Muscle layer of colon (tissue), 2 donors: ENCODE results near the gene KLF1.

Experiments
- H3K27ac ChIP-seq: one replicate; pipeline ENCODE4 v1.7.0; 2013; ENCODE audit warnings: low read depth, mild to moderate bottlenecking, low read length, moderate library complexity
- H3K27me3 ChIP-seq, 2 donors: one replicate each; pipeline ENCODE4 v1.7.0; 2013; ENCODE audit warnings: low read length in 2 of 2, mild to moderate bottlenecking in 2 of 2; ENCODE audit not compliant: insufficient read depth in 2 of 2, control insufficient read depth in 1 of 2
- H3K36me3 ChIP-seq: one replicate; pipeline ENCODE4 v1.7.0; 2013; ENCODE audit warnings: mild to moderate bottlenecking, low read length; ENCODE audit not compliant: insufficient read depth
- H3K4me1 ChIP-seq: one replicate; pipeline ENCODE4 v1.7.0; 2013; ENCODE audit warnings: mild to moderate bottlenecking, low read length; ENCODE audit not compliant: insufficient read depth
- H3K4me3 ChIP-seq, 2 donors: one replicate each; pipeline ENCODE4 v1.7.0; 2013; ENCODE audit warnings: low read length in 2 of 2, low read depth in 1 of 2, mild to moderate bottlenecking in 1 of 2, moderate library complexity in 1 of 2
- H3K9ac ChIP-seq: one replicate; pipeline ENCODE4 v1.7.0; 2013; ENCODE audit warnings: low read length
- H3K9me3 ChIP-seq: one replicate; pipeline ENCODE4 v1.7.0; 2013; ENCODE audit warnings: mild to moderate bottlenecking, low read length
- donor health status: abdominal sarcoma.
- donor health status: Adenocarcinoma of cecum.

KLF1 gene

DNA sequence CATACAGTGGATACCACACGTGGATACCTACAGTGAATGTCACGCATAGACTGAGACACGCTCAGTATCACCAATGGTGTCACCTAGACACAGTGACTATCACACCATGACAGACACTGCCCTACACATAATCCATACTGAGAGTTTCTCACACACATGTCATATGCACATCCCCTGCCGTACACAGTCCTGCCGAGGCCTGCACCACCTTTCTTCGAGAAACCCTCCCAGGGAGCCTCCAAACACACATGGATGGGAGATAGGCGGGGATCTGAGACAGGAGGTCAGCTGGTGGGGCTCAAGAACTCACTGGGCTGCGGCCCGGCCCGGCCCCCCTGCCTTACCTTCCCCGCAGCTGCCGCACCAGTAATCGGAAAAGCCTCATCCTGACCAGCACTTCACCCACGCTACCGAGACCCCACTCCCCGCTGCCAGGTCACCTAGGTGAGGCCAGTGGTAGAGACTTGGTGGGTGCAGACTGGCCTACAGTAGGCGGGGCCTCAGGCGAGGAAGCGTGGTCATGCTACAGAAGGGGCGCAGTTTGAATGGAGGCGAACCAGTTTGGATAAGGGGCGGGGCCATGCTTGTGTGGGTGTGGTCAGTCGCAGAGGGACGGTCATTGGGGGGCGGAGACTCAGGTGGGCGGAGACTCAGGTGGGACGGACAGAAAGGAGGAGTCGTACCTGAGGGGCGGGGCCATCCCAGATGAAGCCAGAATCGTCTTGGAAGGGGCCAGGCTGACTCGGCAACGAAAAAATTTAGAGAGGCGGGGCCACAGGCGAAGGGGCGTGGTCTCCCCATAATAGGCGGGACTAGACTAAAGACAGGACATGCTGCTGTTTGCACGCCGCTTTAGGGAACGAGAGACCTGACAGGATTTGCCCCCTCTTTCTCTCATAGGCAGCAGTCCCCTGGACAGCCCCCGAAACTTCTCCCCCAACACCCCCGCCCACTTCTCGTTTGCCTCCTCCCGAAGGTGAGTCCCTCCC is 46.6 kb downstream of the KLF1 start:
- peaks cover 65 to 87% of the 10 kb centered on the region in 2 donors for H3K27me3 ChIP-seq
- no peak overlapping the region for H3K27ac ChIP-seq

DNA sequence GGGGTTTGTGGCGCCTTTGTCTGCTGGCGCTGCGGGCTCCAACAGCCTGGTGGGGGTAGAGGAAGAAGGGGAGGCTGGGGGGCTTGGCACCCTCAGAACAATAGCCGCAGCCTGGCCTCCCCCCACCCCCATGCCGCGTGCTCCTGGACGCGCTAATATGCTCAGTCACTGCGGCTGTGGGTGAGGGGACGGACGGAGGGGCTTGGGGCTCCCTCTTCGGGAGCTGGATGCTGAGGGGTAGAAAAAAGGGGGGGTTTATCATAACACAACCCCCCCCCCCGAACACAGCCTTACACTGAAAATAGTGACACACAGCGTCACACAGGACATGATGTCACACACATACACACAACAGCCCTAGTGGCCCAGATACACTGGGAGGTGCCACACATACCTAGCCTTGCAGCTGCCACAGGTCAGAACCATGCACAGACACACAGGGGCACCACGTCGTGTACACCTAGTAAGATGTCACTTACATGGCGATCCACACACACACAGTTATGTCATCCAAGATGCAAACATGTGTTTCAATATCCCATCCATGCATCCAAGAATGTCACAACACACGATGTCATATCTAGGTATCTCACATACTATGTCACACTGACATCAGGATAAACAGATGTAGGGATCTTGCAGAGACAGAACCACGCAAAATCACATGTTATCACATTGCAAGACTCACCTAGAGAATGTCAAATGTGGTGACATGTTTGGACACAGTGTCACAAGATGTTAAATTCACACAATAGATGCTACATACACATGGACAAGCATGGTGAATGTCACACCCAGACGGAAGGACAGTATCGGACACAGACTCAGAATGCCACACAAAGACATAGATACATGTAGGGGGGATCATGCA is 47.9 kb downstream of the KLF1 start:
- H3K27ac ChIP-seq, result no peak overlapping the region
- H3K9me3 ChIP-seq, result no peaks in the 10 kb centered on the region
- peaks cover 77 to 94% of the 10 kb centered on the region in 2 donors for H3K27me3 ChIP-seq
- H3K4me3 ChIP-seq, result no peak overlapping the region
- H3K4me1 ChIP-seq, result peaks cover 8% of the 10 kb centered on the region
- no peaks in the 10 kb centered on the region for H3K36me3 ChIP-seq
- H3K9ac ChIP-seq, result no peak overlapping the region

More for the DNA sequence above, 46.6 kb downstream of the KLF1 start:
- no peaks in the 10 kb centered on the region for H3K9me3 ChIP-seq
- H3K9ac ChIP-seq, result no peak overlapping the region
- no peak overlapping the region for H3K4me3 ChIP-seq
- peaks cover 8% of the 10 kb centered on the region for H3K4me1 ChIP-seq
- H3K36me3 ChIP-seq, result no peaks in the 10 kb centered on the region

DNA sequence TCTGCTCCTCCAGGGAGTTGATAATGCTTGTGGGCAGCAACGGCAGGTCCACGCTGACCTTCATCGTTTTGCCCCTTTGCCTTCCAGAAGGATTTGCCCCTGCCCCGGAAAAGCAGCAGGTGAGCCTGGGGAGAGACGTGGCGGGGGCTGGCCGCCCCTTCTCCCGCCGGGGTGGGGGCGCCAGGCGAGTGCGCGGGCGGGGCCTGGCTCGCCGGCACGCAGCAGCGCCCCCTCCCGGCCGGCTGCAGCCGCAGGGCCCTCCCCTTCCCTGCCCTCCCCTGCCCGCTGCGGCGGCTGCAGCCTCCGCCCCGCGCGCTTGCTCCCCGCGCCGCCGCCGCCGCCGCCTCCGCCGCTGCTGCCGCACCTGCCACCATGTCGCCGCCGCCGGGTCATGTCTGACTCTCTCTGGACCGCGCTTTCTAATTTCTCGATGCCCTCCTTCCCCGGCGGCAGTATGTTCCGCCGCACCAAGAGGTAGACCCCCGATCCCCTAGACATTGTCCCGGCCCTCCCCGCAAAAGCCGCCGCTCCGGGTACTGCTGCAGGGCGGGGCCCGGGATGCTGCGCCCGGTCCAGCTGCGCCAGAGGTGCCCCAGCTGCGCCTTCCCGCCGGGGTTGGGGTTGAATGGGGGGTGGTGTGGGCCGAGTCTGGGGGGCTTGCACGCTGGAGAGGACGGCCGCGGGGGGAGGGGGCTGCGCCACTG is 48.7 kb downstream of the KLF1 start, which contains the start of gene MAST1:
Gene MAST1, plus strand, starts transcription at position 334 of the 704 bp plus-strand sequence. Its CDS starts 58 bp downstream, at position 392.
- H3K27ac ChIP-seq, result no peak within 1 kb of the TSS
- H3K9me3 ChIP-seq, result no peaks in the 10 kb centered on the region
- H3K27me3 ChIP-seq, result peaks cover 79 to 92% of the 10 kb centered on the region in 2 donors
- peaks cover 9% of the 10 kb centered on the region for H3K4me1 ChIP-seq
- H3K36me3 ChIP-seq, result no peaks in the 10 kb centered on the region
- H3K9ac ChIP-seq, result no peak within 1 kb of the TSS
- no peak within 1 kb of the TSS for H3K4me3 ChIP-seq

DNA sequence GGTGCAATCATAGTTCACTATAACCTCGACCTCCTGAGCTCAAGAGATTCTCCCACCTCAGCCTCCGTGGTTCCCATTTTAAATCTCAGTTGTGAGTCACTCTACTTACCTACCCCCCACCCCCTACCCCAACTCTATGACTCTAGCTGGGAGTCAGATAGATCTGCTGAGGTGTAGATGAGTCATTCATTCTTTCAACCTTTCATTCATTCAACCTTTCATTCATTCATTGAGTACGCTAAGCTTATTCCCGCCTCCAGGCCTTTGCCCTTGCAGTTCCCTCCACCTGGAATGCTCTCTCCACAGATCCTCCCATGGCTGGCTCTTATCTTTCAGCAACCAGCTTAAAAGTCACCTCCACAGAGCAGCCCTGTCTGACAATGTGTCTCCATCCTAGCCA is 49.8 kb downstream of the KLF1 start:
- H3K27me3 ChIP-seq, result peaks cover 83 to 92% of the 10 kb centered on the region in 2 donors
- H3K27ac ChIP-seq, result no peak overlapping the region
- H3K4me1 ChIP-seq, result peaks cover 14% of the 10 kb centered on the region

DNA sequence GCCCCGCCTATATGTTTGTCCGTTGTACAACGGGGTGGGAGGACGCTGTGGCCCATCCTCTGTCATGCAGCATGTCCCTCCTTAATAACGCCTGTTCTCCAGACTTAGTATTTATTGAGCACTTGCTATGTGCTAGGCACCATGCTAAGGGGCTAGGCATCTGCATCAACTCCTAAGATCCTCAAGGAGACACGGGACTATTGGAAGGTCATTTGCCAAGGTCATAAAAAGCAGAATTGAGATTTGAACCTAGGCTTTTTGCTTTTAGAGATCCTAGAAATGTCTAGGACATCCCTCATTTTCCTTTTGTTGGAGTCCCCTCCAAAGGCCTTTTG is 50.5 kb downstream of the KLF1 start:
- H3K9ac ChIP-seq, result no peak overlapping the region
- no peaks in the 10 kb centered on the region for H3K36me3 ChIP-seq
- H3K27ac ChIP-seq, result no peak overlapping the region
- H3K4me3 ChIP-seq, result no peak overlapping the region
- H3K4me1 ChIP-seq, result peaks cover 14% of the 10 kb centered on the region
- no peaks in the 10 kb centered on the region for H3K9me3 ChIP-seq
- peaks cover 83 to 92% of the 10 kb centered on the region in 2 donors for H3K27me3 ChIP-seq

More for the DNA sequence above, 49.8 kb downstream of the KLF1 start:
- Histone ChIP-seq H3K36me3 (no peaks in the 10 kb centered on the region), H3K4me3 (no peak overlapping the region), H3K9me3 (no peaks in the 10 kb centered on the region), H3K9ac (no peak overlapping the region)

DNA sequence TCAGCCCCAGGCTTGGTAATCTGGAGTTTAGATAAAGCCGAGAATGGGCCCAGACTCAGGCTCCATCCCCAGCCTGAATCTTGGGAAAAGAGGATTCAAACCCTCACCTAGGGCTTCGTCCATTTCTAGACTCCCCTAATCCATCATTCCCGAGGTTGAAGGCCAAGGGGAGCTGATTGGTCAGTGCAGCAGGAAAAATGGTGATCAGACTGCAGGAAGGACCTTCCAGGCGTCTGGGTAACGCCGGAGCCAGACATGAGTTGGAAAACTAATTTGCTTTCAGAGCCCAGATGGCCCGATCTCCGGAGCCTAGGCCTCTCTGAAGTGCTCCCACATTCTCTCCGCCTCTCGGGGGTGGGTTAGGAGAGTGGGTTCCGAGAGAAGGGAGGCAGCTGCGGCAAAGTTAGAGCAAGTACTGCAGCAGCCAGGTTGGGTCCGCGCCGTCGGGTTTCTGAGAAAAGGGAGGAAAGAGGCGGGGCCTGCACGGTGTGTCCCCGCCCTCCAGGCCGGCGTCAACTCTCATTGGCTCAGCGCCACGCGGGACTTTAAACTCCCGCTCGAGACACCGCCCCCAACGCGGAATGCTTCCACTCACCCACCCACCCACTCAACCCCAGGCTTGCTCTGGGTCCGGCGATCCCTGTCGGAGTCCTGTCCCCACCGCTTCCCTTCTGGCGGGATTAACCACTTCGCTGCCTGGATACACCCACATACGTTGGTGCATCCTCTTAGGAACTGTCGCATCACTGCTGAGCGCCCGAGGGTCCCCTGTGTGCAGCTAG is 51.8 kb downstream of the KLF1 start:
- no peak overlapping the region for H3K4me3 ChIP-seq
- H3K36me3 ChIP-seq, result no peaks in the 10 kb centered on the region
- no peak overlapping the region for H3K9ac ChIP-seq
- no peaks in the 10 kb centered on the region for H3K9me3 ChIP-seq
- H3K4me1 ChIP-seq, result peaks cover 7% of the 10 kb centered on the region
- peaks cover 83 to 92% of the 10 kb centered on the region in 2 donors for H3K27me3 ChIP-seq
- H3K27ac ChIP-seq, result no peak overlapping the region

DNA sequence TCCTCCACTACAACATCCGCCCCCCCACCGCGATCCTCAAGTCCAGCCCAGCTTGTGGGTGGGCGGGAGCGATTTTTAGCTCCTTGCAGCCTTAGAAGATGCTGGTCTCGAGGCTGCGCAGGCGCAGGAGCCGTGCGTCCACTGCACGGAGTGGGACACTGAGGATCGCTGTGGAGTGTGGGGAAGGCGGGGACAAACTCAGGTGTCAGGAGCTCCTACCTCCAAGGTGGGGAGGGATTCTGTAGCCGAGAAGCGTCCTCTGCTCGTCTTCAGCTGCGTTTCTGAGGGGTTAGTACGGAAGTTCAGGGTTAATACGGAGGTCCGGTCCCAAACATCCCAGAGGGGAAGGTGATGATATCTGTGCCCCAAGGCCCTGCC is 52.4 kb downstream of the KLF1 start, which contains the start of gene RTBDN:
Gene RTBDN, minus strand, starts transcription at position 14 of the 378 bp plus-strand sequence. CDS start 4,600 bp downstream, outside the sequence.
- H3K27ac ChIP-seq, result no peak within 1 kb of the TSS
- no peak within 1 kb of the TSS for H3K9ac ChIP-seq
- no peaks in the 10 kb centered on the region for H3K36me3 ChIP-seq
- H3K9me3 ChIP-seq, result no peaks in the 10 kb centered on the region
- H3K4me1 ChIP-seq, result peaks cover 7% of the 10 kb centered on the region
- peaks cover 85 to 92% of the 10 kb centered on the region in 2 donors for H3K27me3 ChIP-seq
- peak within 1 kb of the TSS in 1 of 2 donors; percentile 28 for H3K4me3 ChIP-seq
